NCI-H446 treated with DMSO at 0.1 percent for 48 hours (cell line): ENCODE data around the gene IGF2BP2.
"Not testable (repeated sequence)": the region's sequence is repeated elsewhere in the genome, so short reads cannot be mapped to it uniquely, and the experiment has no call there.

ENCODE experiments used
- DNase-seq: peaks from one replicate; lab custom pipeline; 2025; lab: John Stamatoyannopoulos, UW

Gene IGF2BP2

GRCh38 chr3:185639632-185640206, 185.1 kb downstream of the IGF2BP2 start:
- no peak for DNase-seq

- not testable (repeated sequence) for DNase-seq
Measured at GRCh38 chr3:185638651-185639050, 186.2 kb downstream of the IGF2BP2 start.

GRCh38 chr3:185637388-185637787, 187.5 kb downstream of the IGF2BP2 start:
- no peak for DNase-seq

- no peak for DNase-seq
Measured at GRCh38 chr3:185632996-185633395, 191.8 kb downstream of the IGF2BP2 start.

- DNase-seq, result no peak
Measured at GRCh38 chr3:185631508-185632206, 193.2 kb downstream of the IGF2BP2 start.

- DNase-seq, result no peak
Measured at GRCh38 chr3:185631108-185631507, 193.7 kb downstream of the IGF2BP2 start.

GRCh38 chr3:185630182-185630622, 194.6 kb downstream of the IGF2BP2 start:
- DNase-seq, result no peak

GRCh38 chr3:185629554-185630181, 195.2 kb downstream of the IGF2BP2 start:
- no peak for DNase-seq

- DNase-seq, result no peak
Measured at GRCh38 chr3:185625784-185626183, 199.1 kb downstream of the IGF2BP2 start.

- peak; percentile 40 for DNase-seq
Measured at GRCh38 chr3:185623939-185624665, 200.7 kb downstream of the IGF2BP2 start.

- no peak for DNase-seq
Measured at GRCh38 chr3:185613016-185613415, 211.8 kb downstream of the IGF2BP2 start.

GRCh38 chr3:185606196-185606595, 218.6 kb downstream of the IGF2BP2 start:
- DNase-seq, result no peak

- DNase-seq, result no peak
Measured at GRCh38 chr3:185605566-185605965, 219.3 kb downstream of the IGF2BP2 start.

- no peak for DNase-seq
Measured at GRCh38 chr3:185595526-185595925, 229.3 kb downstream of the IGF2BP2 start.

GRCh38 chr3:185594073-185594472, 230.8 kb downstream of the IGF2BP2 start:
- no peak for DNase-seq
